MCF 10A (cell line): ENCODE results near the gene GRIK1. TPM values are rescaled to one million over a fixed set of nuclear protein-coding genes. Genes with fewer than 3 reads are reported as not detected.

Experiments
- BruUV-seq: library from RNA; stranded (reverse); fragments of 400-500 nt; replicated peaks from 2 replicates; lab custom pipeline; 2021; lab: Mats Ljungman, UMichigan
- CTCF ChIA-PET: fragments of 300-600 bp; sonication (Branson Sonifier 250); formaldehyde crosslinking; extraction: SDS; loops from one replicate; lab custom pipeline; 2021; ENCODE audit warnings: antibody characterized with exemption, inconsistent platforms; lab: Yijun Ruan, JAX
- POLR2A ChIA-PET: fragments of 300-600, 350-650 bp; sonication (Branson Sonifier 250); formaldehyde crosslinking; extraction: SDS; loops from one replicate; lab custom pipeline; 2020; ENCODE audit warnings: antibody characterized with exemption, inconsistent platforms; lab: Yijun Ruan, JAX
- DNase-seq: peaks from one replicate; pipeline ENCODE4 v3.0.0-alpha.2; 2018; ENCODE audit not compliant: unreplicated experiment
- H3K27ac Mint-ChIP-seq: one replicate; pipeline ENCODE4 v1.8.0; 2022; ENCODE audit warnings: mild to moderate bottlenecking, low read depth, mixed read lengths; ENCODE audit not compliant: unreplicated experiment
- H3K27me3 Mint-ChIP-seq: one replicate; pipeline ENCODE4 v1.8.0; 2022; ENCODE audit warnings: mixed read lengths; ENCODE audit not compliant: insufficient read depth, unreplicated experiment
- H3K36me3 Mint-ChIP-seq: one replicate; pipeline ENCODE4 v1.8.0; 2022; ENCODE audit warnings: mild to moderate bottlenecking, moderate library complexity, mixed read lengths; ENCODE audit not compliant: insufficient read depth, unreplicated experiment
- H3K4me1 Mint-ChIP-seq: one replicate; pipeline ENCODE4 v1.8.0; 2022; ENCODE audit warnings: mixed read lengths; ENCODE audit not compliant: insufficient read depth, unreplicated experiment
- H3K4me3 Mint-ChIP-seq: one replicate; pipeline ENCODE4 v1.8.0; 2022; ENCODE audit warnings: mild to moderate bottlenecking, moderate library complexity, mixed read lengths; ENCODE audit not compliant: unreplicated experiment
- H3K9me3 Mint-ChIP-seq: one replicate; pipeline ENCODE4 v1.8.0; 2022; ENCODE audit warnings: mixed read lengths; ENCODE audit not compliant: unreplicated experiment
- intact Hi-C: fragments of 100-400 bp; cut with micrococcal nuclease; formaldehyde crosslinking; loops from 2 replicates; pipeline ENCODE4 v1.14.1; 2022
- total RNA-seq: library from RNA; stranded (reverse); gene quantifications from 2 replicates; pipeline ENCODE4 v1.2.3, GENCODE V29; 2022
- TF ChIP-seq, protein P1 (sequence below): fragments of 200-600 bp; IDR thresholded peaks from one replicate; pipeline ENCODE4 v1.8.0; 2022; ENCODE audit warnings: antibody characterized with exemption, mild to moderate bottlenecking; ENCODE audit not compliant: unreplicated experiment

The GRIK1 gene
- total RNA-seq, 1 experiment from 2014 or later, result not detected

DNA sequence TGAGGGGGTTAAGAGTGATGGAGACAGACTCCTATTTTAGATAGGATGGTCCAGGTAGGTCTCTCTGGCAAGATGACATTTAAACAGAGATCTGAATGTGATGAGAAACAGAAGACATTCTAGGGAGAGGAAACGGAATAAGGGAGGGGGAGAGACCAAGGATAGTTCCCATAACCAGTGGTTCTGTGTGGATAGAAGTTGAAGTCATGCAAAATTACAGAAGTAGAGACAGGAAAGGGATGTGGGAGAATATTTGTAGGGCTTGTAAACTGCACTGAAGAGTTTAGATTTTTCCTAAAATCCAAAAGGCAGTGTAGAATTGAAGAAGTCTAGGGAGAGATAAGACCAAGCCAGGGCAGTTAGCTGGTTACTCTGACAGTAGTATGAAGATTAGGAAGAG lies 200.6 kb downstream of the GRIK1 start:
- BruUV-seq, result no TSS peak
- Mint-ChIP-seq H3K4me1 (no peaks in the 10 kb centered on the region), H3K27ac (no peak overlapping the region), H3K9me3 (peaks cover 10% of the 10 kb centered on the region), H3K27me3 (peaks cover 11% of the 10 kb centered on the region), H3K36me3 (no peaks in the 10 kb centered on the region), H3K4me3 (no peak overlapping the region)
- intact Hi-C loops, result no loop called here
- TF ChIP-seq, protein P1, sequence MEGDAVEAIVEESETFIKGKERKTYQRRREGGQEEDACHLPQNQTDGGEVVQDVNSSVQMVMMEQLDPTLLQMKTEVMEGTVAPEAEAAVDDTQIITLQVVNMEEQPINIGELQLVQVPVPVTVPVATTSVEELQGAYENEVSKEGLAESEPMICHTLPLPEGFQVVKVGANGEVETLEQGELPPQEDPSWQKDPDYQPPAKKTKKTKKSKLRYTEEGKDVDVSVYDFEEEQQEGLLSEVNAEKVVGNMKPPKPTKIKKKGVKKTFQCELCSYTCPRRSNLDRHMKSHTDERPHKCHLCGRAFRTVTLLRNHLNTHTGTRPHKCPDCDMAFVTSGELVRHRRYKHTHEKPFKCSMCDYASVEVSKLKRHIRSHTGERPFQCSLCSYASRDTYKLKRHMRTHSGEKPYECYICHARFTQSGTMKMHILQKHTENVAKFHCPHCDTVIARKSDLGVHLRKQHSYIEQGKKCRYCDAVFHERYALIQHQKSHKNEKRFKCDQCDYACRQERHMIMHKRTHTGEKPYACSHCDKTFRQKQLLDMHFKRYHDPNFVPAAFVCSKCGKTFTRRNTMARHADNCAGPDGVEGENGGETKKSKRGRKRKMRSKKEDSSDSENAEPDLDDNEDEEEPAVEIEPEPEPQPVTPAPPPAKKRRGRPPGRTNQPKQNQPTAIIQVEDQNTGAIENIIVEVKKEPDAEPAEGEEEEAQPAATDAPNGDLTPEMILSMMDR, result no peak
- CTCF ChIA-PET, result no interaction called here
- POLR2A ChIA-PET, result no interaction called here
- DNase-seq, result no peak

DNA sequence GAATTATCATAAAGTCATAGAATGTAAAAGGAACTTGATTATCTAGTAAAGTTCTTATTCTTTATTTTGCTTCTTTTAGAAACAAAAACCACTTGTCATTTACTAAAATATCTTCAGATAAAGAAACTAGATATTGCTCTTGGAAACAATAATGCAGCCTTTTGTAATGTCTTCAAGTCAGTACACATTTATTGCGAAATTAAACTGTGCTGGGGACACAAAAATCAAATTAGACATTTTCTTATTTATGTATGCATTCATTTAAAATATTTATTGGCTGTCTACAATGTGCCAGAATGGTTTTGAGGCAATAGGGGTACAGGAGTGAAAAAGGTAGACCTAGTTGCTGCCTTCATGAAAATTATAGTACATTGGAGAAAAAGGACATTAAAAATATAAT lies 201.1 kb downstream of the GRIK1 start:
- ChIA-PET POLR2A (no interaction called here), CTCF (no interaction called here)
- no TSS peak for BruUV-seq
- DNase-seq, result no peak
- H3K27me3 Mint-ChIP-seq, result peaks cover 11% of the 10 kb centered on the region
- H3K36me3 Mint-ChIP-seq, result no peaks in the 10 kb centered on the region
- intact Hi-C loops, result no loop called here
- H3K27ac Mint-ChIP-seq, result no peak overlapping the region
- no peak overlapping the region for H3K4me3 Mint-ChIP-seq
- peaks cover 10% of the 10 kb centered on the region for H3K9me3 Mint-ChIP-seq
- H3K4me1 Mint-ChIP-seq, result no peaks in the 10 kb centered on the region
- TF ChIP-seq, protein P1, result no peak

DNA sequence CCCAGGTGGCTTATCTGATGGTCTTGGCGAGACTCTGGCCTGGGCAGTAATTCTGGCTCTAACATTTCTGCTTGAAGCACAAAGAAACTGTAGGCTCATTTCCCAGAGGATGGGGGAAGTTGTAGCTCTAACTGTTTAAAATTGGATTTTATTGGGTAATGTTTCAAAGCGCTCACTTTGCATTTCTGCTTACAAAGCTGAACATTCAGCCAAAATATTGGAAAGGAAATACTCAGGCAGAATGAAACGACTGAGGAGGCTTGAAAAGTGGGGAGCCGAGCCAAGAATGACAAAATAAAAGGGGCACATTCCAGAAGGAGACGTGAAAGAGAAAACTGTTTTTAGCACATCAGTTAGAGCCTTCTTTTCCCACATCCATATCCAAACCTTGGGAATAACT lies 202.6 kb downstream of the GRIK1 start:
- no TSS peak for BruUV-seq
- H3K4me1 Mint-ChIP-seq, result no peaks in the 10 kb centered on the region
- peaks cover 10% of the 10 kb centered on the region for H3K9me3 Mint-ChIP-seq
- CTCF ChIA-PET, result no interaction called here
- TF ChIP-seq, protein P1, result no peak
- POLR2A ChIA-PET, result no interaction called here
- H3K4me3 Mint-ChIP-seq, result no peak overlapping the region
- intact Hi-C loops, result no loop called here
- no peak for DNase-seq
- no peaks in the 10 kb centered on the region for H3K36me3 Mint-ChIP-seq
- no peak overlapping the region for H3K27ac Mint-ChIP-seq
- H3K27me3 Mint-ChIP-seq, result peaks cover 11% of the 10 kb centered on the region

DNA sequence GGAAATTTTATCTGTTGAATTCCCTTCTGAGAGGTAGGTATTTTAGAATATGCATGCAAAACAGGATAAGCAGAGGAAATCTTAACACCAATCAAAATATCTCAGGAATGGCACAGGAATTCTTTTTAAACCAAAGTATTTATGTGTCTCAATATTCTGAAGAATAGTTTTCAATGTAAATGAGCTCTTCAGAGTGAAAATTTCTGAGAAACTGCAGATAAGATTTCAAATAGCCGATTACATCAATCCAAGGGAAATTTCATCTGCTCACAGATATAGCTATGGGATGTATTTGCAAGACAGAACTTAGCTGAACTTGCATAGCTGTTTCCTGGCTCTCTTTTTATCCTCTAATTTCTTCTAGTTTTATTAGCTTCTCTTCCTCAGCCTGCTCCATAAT lies 209.5 kb downstream of the GRIK1 start:
- H3K27me3 Mint-ChIP-seq, result no peaks in the 10 kb centered on the region
- peaks cover 10% of the 10 kb centered on the region for H3K9me3 Mint-ChIP-seq
- H3K4me1 Mint-ChIP-seq, result no peaks in the 10 kb centered on the region
- CTCF ChIA-PET, result interaction anchor here (0.6 to 0.7 kb wide), 2 partner anchors 306 to 598 kb away, joined by 3 read pairs; no protein-coding TSS in a partner anchor
- no peak overlapping the region for H3K4me3 Mint-ChIP-seq
- intact Hi-C loops, result no loop called here
- POLR2A ChIA-PET, result no interaction called here
- H3K27ac Mint-ChIP-seq, result no peak overlapping the region
- TF ChIP-seq, protein P1, result no peak
- no peaks in the 10 kb centered on the region for H3K36me3 Mint-ChIP-seq
- DNase-seq, result no peak
- no TSS peak for BruUV-seq
